Endothelial cell of umbilical vein (primary cell): ENCODE measurements around the gene LPIN2. TPM values are rescaled to one million over a fixed set of nuclear protein-coding genes. Genes with fewer than 3 reads are reported as not detected.

Source experiments
- BruUV-seq: library from RNA; stranded (reverse); fragments of 400-500 nt; replicated peaks from 2 replicates; lab custom pipeline; 2021; lab: Mats Ljungman, UMichigan
- CTCF ChIA-PET: fragments of 300-600, 350-600 bp; sonication (Branson Sonifier 250); formaldehyde crosslinking; loops from one replicate; lab custom pipeline; 2021; ENCODE audit warnings: antibody characterized with exemption, inconsistent platforms; lab: Charles Lee
- POLR2A ChIA-PET: fragments of 300-600, 350-600 bp; sonication (Branson Sonifier 250); formaldehyde crosslinking; loops from one replicate; lab custom pipeline; 2021; ENCODE audit warnings: antibody characterized with exemption, inconsistent platforms; lab: Charles Lee
- DNase-seq: peaks from one replicate; pipeline ENCODE4 v3.0.0-alpha.2; 2011; ENCODE audit warnings: low read depth, low spot score
- FAIRE-seq: peaks from 2 replicates; lab custom pipeline; 2011; peaks lifted over from hg19 to GRCh38; lab: Jason Lieb, UNC
- H2AFZ ChIP-seq: 2 replicates; pipeline ENCODE4 v1.6.0; 2012; ENCODE audit warnings: low read depth, low read length, control low read depth, inconsistent platforms
- H3K27ac ChIP-seq: 2 replicates; pipeline ENCODE4 v1.5.1; 2011; ENCODE audit warnings: low read depth, mild to moderate bottlenecking, control low read depth, low read length, moderate library complexity; ENCODE audit not compliant: insufficient read depth
- H3K27me3 ChIP-seq, 2 experiments: 2 replicates each; pipeline versions ENCODE4 v1.6.0 to v1.6.1; 2011; ENCODE audit warnings: low read length in 2 of 2, mixed read lengths in 1 of 2; ENCODE audit not compliant: control insufficient read depth in 2 of 2, insufficient read depth in 2 of 2
- H3K36me3 ChIP-seq, 2 experiments: 2 replicates in 1 of 2; 3 replicates in 1 of 2; pipeline ENCODE4 v1.5.1; 2011; ENCODE audit warnings: low read length in 2 of 2, mild to moderate bottlenecking in 1 of 2, moderate library complexity in 1 of 2; ENCODE audit not compliant: control insufficient read depth in 2 of 2, insufficient read depth in 2 of 2; ENCODE audit errors: extremely low read depth in 1 of 2
- H3K4me1 ChIP-seq: 3 replicates; pipeline ENCODE4 v1.5.1; 2011; ENCODE audit warnings: mild to moderate bottlenecking, low read length; ENCODE audit not compliant: control insufficient read depth, insufficient read depth; ENCODE audit errors: extremely low read depth
- H3K4me2 ChIP-seq: 2 replicates; pipeline ENCODE4 v1.6.1; 2011; ENCODE audit warnings: low read length, control low read depth, mixed read lengths; ENCODE audit not compliant: insufficient read depth
- H3K4me3 ChIP-seq, 3 experiments: fragments of 200-600 bp in 1 of 3; sonication (generic), shearing (Covaris generic) in 1 of 3; replicated peaks in 1 of 3; 2 replicates each; pipeline ENCODE4 v1.5.1; 2011 to 2016; ENCODE audit warnings: control low read depth in 3 of 3, low read length in 3 of 3, mild to moderate bottlenecking in 2 of 3, inconsistent platforms in 1 of 3, low read depth in 1 of 3, moderate library complexity in 1 of 3; ENCODE audit not compliant: insufficient read depth in 1 of 3
- H3K79me2 ChIP-seq: 2 replicates; pipeline ENCODE4 v1.6.0; 2012; ENCODE audit warnings: low read length, inconsistent platforms; ENCODE audit not compliant: control insufficient read depth, insufficient read depth
- H3K9ac ChIP-seq: replicated peaks from 2 replicates; pipeline ENCODE3; 2011; ENCODE audit warnings: low read length, control low read depth; ENCODE audit not compliant: insufficient read depth; ENCODE audit errors: extremely low read depth
- H3K9me1 ChIP-seq: replicated peaks from 3 replicates; pipeline ENCODE4 v1.6.0; 2011; ENCODE audit warnings: mild to moderate bottlenecking, low read length; ENCODE audit not compliant: control insufficient read depth, insufficient read depth; ENCODE audit errors: extremely low read depth
- H3K9me3 ChIP-seq: replicated peaks from 2 replicates; pipeline ENCODE4 v1.5.1; 2012; ENCODE audit warnings: low read length, inconsistent platforms; ENCODE audit not compliant: control insufficient read depth, insufficient read depth
- H4K20me1 ChIP-seq: replicated peaks from 2 replicates; pipeline ENCODE3; 2011; ENCODE audit warnings: mild to moderate bottlenecking, low read length; ENCODE audit not compliant: control insufficient read depth, insufficient read depth; ENCODE audit errors: extremely low read depth
- EZH2 ChIP-seq: IDR thresholded peaks from 2 replicates; pipeline ENCODE4 v1.6.1; 2012; ENCODE audit warnings: borderline replicate concordance, low read depth, mild to moderate bottlenecking, moderate library complexity, low read length, inconsistent platforms; ENCODE audit not compliant: severe bottlenecking
- FOS ChIP-seq: IDR thresholded peaks from 2 replicates; pipeline ENCODE4 v1.6.1; 2011; ENCODE audit warnings: mild to moderate bottlenecking, low read length, moderate library complexity, borderline replicate concordance; ENCODE audit not compliant: insufficient read depth
- GATA2 ChIP-seq: IDR thresholded peaks from 2 replicates; pipeline ENCODE4 v1.7.0; 2011; ENCODE audit warnings: low read depth, mild to moderate bottlenecking, moderate library complexity, mixed read lengths, low read length; ENCODE audit not compliant: insufficient read length, insufficient read depth
- JUN ChIP-seq: IDR thresholded peaks from 2 replicates; pipeline ENCODE4 v1.6.1; 2011; ENCODE audit warnings: borderline replicate concordance, low read depth; ENCODE audit not compliant: insufficient read length, insufficient read depth
- MYC ChIP-seq: IDR thresholded peaks from one replicate; pipeline ENCODE4 v1.6.1; 2011; ENCODE audit warnings: mild to moderate bottlenecking, low read depth, low read length
- POLR2A ChIP-seq: IDR thresholded peaks from 2 replicates; pipeline ENCODE4 v1.6.1; 2012; ENCODE audit warnings: low read depth, mild to moderate bottlenecking, control low read depth, low read length
- POLR2AphosphoS5 ChIP-seq: IDR thresholded peaks from 2 replicates; pipeline ENCODE4 v1.6.1; 2012; ENCODE audit warnings: low read depth, mild to moderate bottlenecking, control low read depth, low read length, moderate library complexity; ENCODE audit not compliant: insufficient read depth
- dilution Hi-C: fragments of 300-500 bp; cut with MboI; formaldehyde crosslinking; loops from one replicate; pipeline ENCODE4 v1.15.0; 2019; ENCODE audit warnings: low sequenced_read_pairs; ENCODE audit not compliant: extremely low pct_ligation_motif_present
- intact Hi-C: fragments of 100-400 bp; cut with micrococcal nuclease; formaldehyde crosslinking; loops from one replicate; pipeline ENCODE4 v1.10.0; 2022
- polyA plus RNA-seq, 4 experiments: library from polyadenylated mRNA; depleted of rRNA in 3 of 4; stranded (reverse) in 3 of 4; unstranded in 1 of 4; fragments of >200 nt; gene quantifications; 2 replicates each; pipeline versions ENCODE4 v1.2.1 to v1.2.3, GENCODE V29; 2011 to 2012; ENCODE audit warnings: missing spikeins in 1 of 4
- total RNA-seq: library from RNA; stranded (reverse); gene quantifications from 2 replicates; pipeline ENCODE4 v1.2.3, GENCODE V29; 2021
- TF ChIP-seq, protein P1 (sequence below), 2 donors: IDR thresholded peaks; 1 replicate in 1 of 2; 2 replicates in 1 of 2; pipeline ENCODE4 v1.5.1; 2011; ENCODE audit warnings: low read length in 2 of 2, mild to moderate bottlenecking in 2 of 2, moderate library complexity in 2 of 2, control low read depth in 1 of 2, inconsistent platforms in 1 of 2, low read depth in 1 of 2; ENCODE audit not compliant: insufficient read depth in 1 of 2; ENCODE audit errors: extremely low read depth in 1 of 2
- TF ChIP-seq, protein P2 (sequence below): IDR thresholded peaks from 2 replicates; pipeline ENCODE4 v1.6.1; 2011; ENCODE audit not compliant: insufficient read depth, insufficient read length

The LPIN2 gene
- total and polyA plus RNA-seq, 2 donors (not counting 3 experiments of a cell fraction or from before 2014, with no cell fraction given): 14.7 to 24.4 TPM

DNA sequence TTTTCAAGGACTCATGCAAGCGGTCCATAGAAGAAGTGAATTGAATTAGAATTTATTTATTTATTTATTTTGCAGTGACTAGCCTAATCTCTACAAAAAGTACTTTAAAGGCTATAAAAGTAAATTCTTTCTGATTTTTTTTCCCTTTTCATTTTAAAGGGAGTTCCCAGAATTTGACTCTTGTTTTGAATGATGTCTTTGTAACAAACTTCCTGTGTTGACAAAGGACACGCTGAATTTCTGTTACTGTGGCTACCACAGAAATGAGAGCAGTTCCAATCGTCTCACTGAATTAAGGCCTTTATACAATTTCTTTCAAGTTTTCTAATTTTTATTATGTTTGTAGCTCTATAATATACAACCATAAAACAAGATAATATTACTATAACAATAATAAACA is 46.3 kb upstream of the LPIN2 start:
- Histone ChIP-seq H3K9me3 (no peaks in the 10 kb centered on the region), H3K36me3 (no peaks in the 10 kb centered on the region), H3K27ac (no peak overlapping the region), H3K4me3 (no peak overlapping the region), H2AFZ (no peak overlapping the region), H3K27me3 (no peaks in the 10 kb centered on the region), H3K79me2 (no peaks in the 10 kb centered on the region), H3K4me1 (peaks cover 8% of the 10 kb centered on the region), H3K9ac (no peak overlapping the region), H3K4me2 (no peak overlapping the region), H3K9me1 (no peaks in the 10 kb centered on the region), H4K20me1 (no peaks in the 10 kb centered on the region)
- no TSS peak for BruUV-seq
- DNase-seq (no peak), FAIRE-seq (no peak)
- dilution Hi-C loops: no loop called here
- ChIA-PET POLR2A (no interaction called here), CTCF (interaction anchor here (0.9 to 4.5 kb wide), 2 partner anchors 70 to 80 kb away, joined by 3 to 53 read pairs; no protein-coding TSS in a partner anchor)
- TF ChIP-seq POLR2AphosphoS5: no peak
- no peak for TF ChIP-seq JUN
- TF ChIP-seq GATA2: no peak
- TF ChIP-seq EZH2: no peak
- TF ChIP-seq, protein P1, sequence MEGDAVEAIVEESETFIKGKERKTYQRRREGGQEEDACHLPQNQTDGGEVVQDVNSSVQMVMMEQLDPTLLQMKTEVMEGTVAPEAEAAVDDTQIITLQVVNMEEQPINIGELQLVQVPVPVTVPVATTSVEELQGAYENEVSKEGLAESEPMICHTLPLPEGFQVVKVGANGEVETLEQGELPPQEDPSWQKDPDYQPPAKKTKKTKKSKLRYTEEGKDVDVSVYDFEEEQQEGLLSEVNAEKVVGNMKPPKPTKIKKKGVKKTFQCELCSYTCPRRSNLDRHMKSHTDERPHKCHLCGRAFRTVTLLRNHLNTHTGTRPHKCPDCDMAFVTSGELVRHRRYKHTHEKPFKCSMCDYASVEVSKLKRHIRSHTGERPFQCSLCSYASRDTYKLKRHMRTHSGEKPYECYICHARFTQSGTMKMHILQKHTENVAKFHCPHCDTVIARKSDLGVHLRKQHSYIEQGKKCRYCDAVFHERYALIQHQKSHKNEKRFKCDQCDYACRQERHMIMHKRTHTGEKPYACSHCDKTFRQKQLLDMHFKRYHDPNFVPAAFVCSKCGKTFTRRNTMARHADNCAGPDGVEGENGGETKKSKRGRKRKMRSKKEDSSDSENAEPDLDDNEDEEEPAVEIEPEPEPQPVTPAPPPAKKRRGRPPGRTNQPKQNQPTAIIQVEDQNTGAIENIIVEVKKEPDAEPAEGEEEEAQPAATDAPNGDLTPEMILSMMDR (IDR thresholded peaks at IDR 0.05; ENCODE audit: extremely low read depth in 1 of 2, insufficient read depth in 1 of 2, low read depth in 1 of 2, low read length in 2 of 2): no peak
- TF ChIP-seq FOS: no peak
- TF ChIP-seq, protein P2, sequence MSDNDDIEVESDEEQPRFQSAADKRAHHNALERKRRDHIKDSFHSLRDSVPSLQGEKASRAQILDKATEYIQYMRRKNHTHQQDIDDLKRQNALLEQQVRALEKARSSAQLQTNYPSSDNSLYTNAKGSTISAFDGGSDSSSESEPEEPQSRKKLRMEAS: no peak
- no peak for TF ChIP-seq MYC
- TF ChIP-seq POLR2A: no peak
- intact Hi-C loops: no loop called here
